Fibroblast of mammary gland (primary cell): ENCODE measurements around the gene RAB6B.

ENCODE experiments used
- DNase-seq: peaks from one replicate; pipeline ENCODE4 v3.0.0-alpha.2; 2010; ENCODE audit warnings: low read depth
- H3K4me3 ChIP-seq: 2 replicates; pipeline ENCODE4 v1.5.1; 2011; ENCODE audit warnings: low read depth, mild to moderate bottlenecking, low read length, moderate library complexity; ENCODE audit not compliant: control insufficient read depth
- CTCF ChIP-seq: conservative IDR thresholded peaks from 2 replicates; pipeline ENCODE4 v1.5.1; 2011; ENCODE audit warnings: low read depth, low read length, inconsistent platforms; ENCODE audit not compliant: control insufficient read depth, insufficient read depth

The RAB6B gene

GRCh38 chr3:133894353-133895207 lies 1.1 kb downstream of the RAB6B start:
- no peak overlapping the region for H3K4me3 ChIP-seq
- TF ChIP-seq CTCF: no peak
- DNase-seq: no peak

- TF ChIP-seq CTCF: no peak
- no peak for DNase-seq
- H3K4me3 ChIP-seq: no peak overlapping the region
Observed at GRCh38 chr3:133893683-133894352, 1.9 kb downstream of the RAB6B start.

GRCh38 chr3:133892541-133893231 lies 3.0 kb downstream of the RAB6B start:
- no peak for DNase-seq
- TF ChIP-seq CTCF: no peak
- no peak overlapping the region for H3K4me3 ChIP-seq

GRCh38 chr3:133891662-133892378 lies 3.9 kb downstream of the RAB6B start:
- TF ChIP-seq CTCF: no peak
- no peak for DNase-seq
- H3K4me3 ChIP-seq: no peak overlapping the region

- no peak overlapping the region for H3K4me3 ChIP-seq
- no peak for DNase-seq
- TF ChIP-seq CTCF: no peak
Observed at GRCh38 chr3:133890972-133891644, 4.6 kb downstream of the RAB6B start.

GRCh38 chr3:133890037-133890436 lies 5.6 kb downstream of the RAB6B start:
- no peak overlapping the region for H3K4me3 ChIP-seq
- TF ChIP-seq CTCF: no peak
- no peak for DNase-seq
